Retina (tissue), 1 donor: ENCODE measurements around the gene CDPF1.
A peak's percentile ranks its signal among the peaks of the same experiment; 100 is the strongest.

ENCODE experiments used
- DNase-seq: peaks from one replicate; pipeline ENCODE4 v3.0.0-alpha.2; 2016

The CDPF1 gene, protein sequence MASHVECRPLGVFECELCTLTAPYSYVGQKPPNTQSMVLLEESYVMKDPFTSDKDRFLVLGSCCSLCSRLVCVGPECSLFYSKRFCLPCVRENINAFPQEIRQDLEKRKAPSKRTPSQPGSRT

DNA sequence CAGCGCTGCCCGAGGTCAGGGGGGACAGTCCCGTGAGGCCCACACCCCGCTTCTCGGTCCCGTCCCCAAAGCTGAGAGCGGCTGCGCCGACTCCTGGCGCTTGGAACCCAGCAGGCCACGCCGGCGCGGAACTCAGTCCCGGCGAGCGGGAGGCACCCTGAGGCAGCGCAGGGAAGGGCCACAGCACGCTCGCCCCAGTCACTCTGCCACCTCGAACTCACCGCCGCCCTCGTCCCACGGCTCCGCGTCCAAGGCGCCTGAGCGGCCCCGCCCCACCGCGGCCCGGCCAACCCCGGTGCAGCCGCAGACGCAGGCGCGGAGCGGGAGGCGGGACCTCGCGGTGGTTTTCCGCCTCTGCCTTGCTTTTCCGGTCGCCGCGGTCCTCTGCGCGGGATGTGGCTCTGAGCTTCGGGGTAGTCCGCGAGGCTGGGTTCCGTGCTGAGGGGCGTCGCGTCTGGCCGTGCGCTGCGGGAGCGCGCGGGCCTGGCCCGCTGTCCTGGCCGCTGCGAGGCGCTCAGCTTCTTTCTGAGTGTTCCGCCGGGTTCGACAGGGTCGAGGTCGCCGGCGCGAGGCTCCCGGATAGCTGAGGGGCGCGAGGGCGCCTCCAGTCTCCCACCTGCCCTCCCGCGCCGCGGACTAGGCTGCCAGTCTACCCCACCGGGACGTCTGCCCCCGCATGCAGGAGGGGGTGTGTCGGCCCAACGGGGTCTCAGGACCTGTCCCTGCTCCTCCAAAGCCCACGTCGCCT, at the start of gene CDPF1:
Gene CDPF1 (minus strand): TSS at position 259 of the 748 bp plus-strand sequence. CDS start 2,009 bp downstream, outside the sequence.
- peak; percentile 94 for DNase-seq

- no peak for DNase-seq
Measured at GRCh38 chr22:46299101-46299500, 49.0 kb upstream of the CDPF1 start.

- DNase-seq = no peak
Measured at GRCh38 chr22:46297151-46297812, 47.2 kb upstream of the CDPF1 start.

DNA sequence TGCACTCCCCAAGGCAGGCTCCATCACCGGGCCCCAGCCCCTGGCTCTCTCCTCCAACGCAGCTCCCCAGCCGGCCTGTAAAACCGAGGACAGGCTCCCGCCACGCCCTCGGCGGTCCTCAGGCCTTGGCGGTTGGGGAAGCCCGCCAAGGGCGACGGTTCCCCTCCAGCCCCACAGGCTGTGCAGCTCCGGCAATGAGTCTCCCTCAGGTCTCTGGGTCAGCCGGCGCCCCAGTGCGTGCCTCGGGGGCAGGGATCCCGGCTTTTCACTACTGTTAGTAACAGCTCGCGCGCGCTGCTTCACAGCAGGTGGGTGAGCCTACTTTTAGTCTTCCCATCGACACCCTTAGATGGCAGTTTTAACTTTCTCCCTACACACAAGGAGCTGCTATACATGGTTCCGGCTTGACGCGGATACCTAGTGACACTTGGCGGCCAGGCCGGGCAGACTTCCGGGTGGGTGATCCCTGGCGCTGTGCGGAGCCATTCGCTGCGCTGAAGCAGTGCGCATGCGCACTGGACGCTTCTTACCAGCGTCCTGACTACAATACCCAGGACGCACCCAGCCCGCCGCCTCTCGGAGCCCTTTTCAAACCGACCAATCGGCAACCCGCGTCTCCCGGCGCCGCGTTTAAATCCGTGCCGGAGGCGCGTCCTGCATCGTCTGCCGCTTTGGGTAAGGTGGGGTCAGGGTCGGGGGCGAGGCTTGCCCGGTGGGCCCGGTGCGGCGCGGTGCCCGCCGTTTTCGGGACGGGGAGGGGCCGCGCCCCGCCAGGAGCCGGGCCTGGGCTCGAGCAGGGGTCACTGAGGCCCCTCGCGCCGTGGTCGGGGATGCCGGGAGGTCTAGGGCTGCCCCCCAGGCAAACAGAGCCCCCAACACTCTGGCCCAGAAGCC, 46.4 kb upstream of the CDPF1 start, which contains the start of gene GTSE1:
Gene GTSE1 (plus strand): TSS at position 614 of the 894 bp plus-strand sequence. CDS start 531 bp downstream, outside the sequence.
- DNase-seq = peak; percentile 96

GRCh38 chr22:46295277-46295971, 45.3 kb upstream of the CDPF1 start:
- DNase-seq = no peak

DNA sequence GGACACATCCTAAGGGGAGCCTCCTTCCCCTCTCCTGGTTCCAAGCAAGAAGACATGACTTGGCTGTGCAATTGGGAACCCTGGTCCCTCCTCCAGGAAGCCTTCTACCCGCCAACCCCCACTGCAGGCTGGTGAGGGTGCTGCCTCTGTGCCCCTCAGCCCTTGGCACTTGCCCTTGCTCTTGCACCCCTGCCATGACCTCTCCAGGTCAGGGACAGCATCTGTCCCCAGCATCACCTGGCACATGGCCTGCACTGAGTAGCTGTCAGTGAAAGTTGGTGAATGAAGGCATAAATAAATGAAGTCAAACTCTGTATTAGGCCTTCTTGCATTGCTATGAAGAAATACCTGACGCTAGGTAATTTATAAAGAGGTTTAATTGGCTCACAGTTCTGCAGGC, 44.7 kb upstream of the CDPF1 start:
- DNase-seq = no peak

DNA sequence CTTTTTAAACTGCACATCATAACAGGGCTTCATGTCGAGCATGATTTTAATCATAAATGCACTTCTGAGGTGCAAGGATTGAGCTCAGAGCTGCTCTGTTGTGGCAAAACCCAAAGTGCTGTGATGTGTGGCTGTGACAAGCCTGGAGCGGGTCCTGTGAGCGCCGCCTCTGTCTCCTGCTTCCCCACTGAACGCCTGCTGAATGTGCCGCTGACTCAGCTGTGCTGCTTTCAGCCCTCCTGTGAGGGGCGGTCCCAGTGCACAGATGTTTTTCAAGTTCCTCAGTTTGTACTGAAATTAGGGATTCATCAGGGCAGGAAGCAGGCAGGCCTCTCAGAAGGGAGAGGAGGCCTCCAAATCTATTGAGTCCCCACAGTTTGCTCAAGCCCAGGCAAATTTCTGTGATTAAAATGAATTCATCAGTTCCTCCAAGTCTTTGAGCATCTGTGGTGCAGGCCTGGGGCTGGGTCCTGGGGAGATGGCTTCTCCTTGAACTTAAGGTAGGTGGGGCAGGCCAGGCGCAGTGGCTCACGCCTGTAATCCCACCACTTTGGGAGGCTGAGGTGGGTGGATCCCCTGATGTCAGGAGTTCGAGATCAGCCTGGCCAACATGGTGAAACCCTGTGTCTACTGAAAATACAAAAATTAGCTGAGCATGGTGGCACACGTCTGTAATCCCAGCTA, 43.6 kb upstream of the CDPF1 start:
- no peak for DNase-seq

GRCh38 chr22:46292732-46293131, 42.6 kb upstream of the CDPF1 start:
- no peak for DNase-seq

DNA sequence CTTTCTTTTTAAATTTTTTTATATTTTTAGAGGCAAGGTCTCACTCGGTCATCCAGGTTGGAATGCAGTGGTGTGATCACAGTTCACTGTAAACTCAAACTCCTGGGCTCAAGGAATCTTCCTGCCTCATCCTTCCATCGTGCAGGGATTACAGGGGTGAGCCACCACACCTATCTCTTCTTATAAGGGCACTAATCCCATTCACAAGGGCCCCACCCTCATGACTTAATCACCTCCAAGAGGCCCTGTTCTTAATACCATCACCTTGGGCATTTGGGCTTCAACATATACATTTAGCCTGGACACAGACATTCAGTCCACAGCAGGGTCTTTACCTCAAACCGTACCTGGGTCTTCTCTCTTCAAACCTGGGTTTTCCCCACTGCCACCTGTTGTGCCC, 42.1 kb upstream of the CDPF1 start:
- no peak for DNase-seq

- DNase-seq = no peak
Measured at GRCh38 chr22:46290843-46291785, 41.0 kb upstream of the CDPF1 start.

GRCh38 chr22:46290121-46290842, 40.2 kb upstream of the CDPF1 start:
- DNase-seq = no peak

GRCh38 chr22:46289244-46289891, 39.3 kb upstream of the CDPF1 start:
- DNase-seq = no peak

- DNase-seq = no peak
Measured at GRCh38 chr22:46288846-46289243, 38.8 kb upstream of the CDPF1 start.

GRCh38 chr22:46287873-46288751, 38.0 kb upstream of the CDPF1 start:
- DNase-seq = no peak

- DNase-seq = no peak
Measured at GRCh38 chr22:46286941-46287872, 37.1 kb upstream of the CDPF1 start.

DNA sequence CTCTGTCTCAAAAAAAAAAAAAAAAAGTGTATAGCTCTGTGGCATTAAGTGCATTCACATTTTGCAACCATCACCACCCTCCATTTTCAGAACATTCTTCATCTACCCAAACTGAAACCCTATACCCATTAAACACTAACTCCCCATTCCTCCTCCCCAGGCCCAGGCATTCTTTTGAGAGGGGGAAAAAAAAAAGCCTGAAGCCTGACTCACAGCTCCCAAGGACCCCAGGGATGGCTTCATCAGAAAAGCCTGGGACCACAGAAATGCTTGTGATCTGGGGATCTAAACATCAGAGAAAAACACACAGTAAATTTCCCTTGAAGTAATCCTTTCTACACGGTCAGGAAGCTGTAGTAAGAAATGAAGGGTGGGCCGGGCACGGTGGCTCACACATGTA, 35.9 kb upstream of the CDPF1 start:
- no peak for DNase-seq
